K562 (cell line): ENCODE results near the gene C4orf17. TPM values are rescaled to one million over a fixed set of nuclear protein-coding genes. Genes with fewer than 3 reads are reported as not detected.

ENCODE experiments used
- ATAC-seq: fragments of 200-7000 bp; cut with Tn5 transposase; 3 replicates; pipeline ENCODE4 v1.9.1; 2020; ENCODE audit warnings: moderate library complexity
- BruUV-seq: library from RNA; stranded (reverse); fragments of 400-500 nt; replicated peaks from 2 replicates; lab custom pipeline; 2021; lab: Mats Ljungman, UMichigan
- CTCF ChIA-PET: fragments of 300-600 bp; formaldehyde crosslinking; extraction: SDS; loops from one replicate; lab custom pipeline; 2021; ENCODE audit warnings: low intra/inter-chr PET ratio; lab: Yijun Ruan, JAX
- POLR2A ChIA-PET: fragments of 300-600, 350-650 bp; sonication (Branson Sonifier 250); formaldehyde crosslinking; extraction: SDS; loops from one replicate; lab custom pipeline; 2021; ENCODE audit warnings: antibody characterized with exemption, inconsistent platforms; lab: Yijun Ruan, JAX
- DNase-seq, 4 experiments: peaks; one replicate each; pipeline versions ENCODE4 v3.0.0 to v3.0.0-alpha.2; 2011 to 2018; ENCODE audit warnings: low spot score in 3 of 4, mixed read lengths in 3 of 4; ENCODE audit errors: extremely low read depth in 1 of 4
- FAIRE-seq: peaks from 2 replicates; lab custom pipeline; 2011; peaks lifted over from hg19 to GRCh38; lab: Jason Lieb, UNC
- H2AFZ ChIP-seq: 2 replicates; pipeline ENCODE4 v1.6.0; 2011; ENCODE audit warnings: low read depth, low read length, control low read depth, inconsistent platforms
- H3K27ac ChIP-seq: fragments of 200-600 bp; 3 replicates; pipeline ENCODE4 v1.8.0; 2011; ENCODE audit warnings: low read depth, mild to moderate bottlenecking, control low read depth, inconsistent platforms, low read length, moderate library complexity, mixed read lengths; ENCODE audit errors: extremely low read depth
- H3K27me3 ChIP-seq, 2 experiments: fragments of 300-600 bp in 1 of 2; 2 replicates in 1 of 2; 3 replicates in 1 of 2; pipeline versions ENCODE4 v1.6.0 to v1.8.0; 2011; ENCODE audit warnings: inconsistent platforms in 2 of 2, low read length in 2 of 2, mild to moderate bottlenecking in 1 of 2, mixed read lengths in 1 of 2, moderate library complexity in 1 of 2; ENCODE audit not compliant: control insufficient read depth in 2 of 2, insufficient read depth in 2 of 2
- H3K36me3 ChIP-seq: fragments of 300-600 bp; 3 replicates; pipeline ENCODE4 v1.8.0; 2011; ENCODE audit warnings: mild to moderate bottlenecking, low read length, inconsistent platforms; ENCODE audit not compliant: control insufficient read depth, insufficient read depth
- H3K4me1 ChIP-seq, 2 experiments: fragments of 200-600 bp in 1 of 2; replicated peaks in 1 of 2; 2 replicates in 1 of 2; 3 replicates in 1 of 2; pipeline versions ENCODE4 v1.5.1 to v1.8.0; 2011; ENCODE audit warnings: inconsistent platforms in 2 of 2, low read length in 2 of 2, mild to moderate bottlenecking in 1 of 2, mixed read lengths in 1 of 2, moderate library complexity in 1 of 2; ENCODE audit not compliant: control insufficient read depth in 2 of 2, insufficient read depth in 2 of 2
- H3K4me2 ChIP-seq: 2 replicates; pipeline ENCODE4 v1.6.1; 2011; ENCODE audit warnings: low read length, control low read depth, inconsistent platforms, mixed read lengths; ENCODE audit not compliant: insufficient read depth
- H3K4me3 ChIP-seq: fragments of 200-600 bp; sonication (generic), shearing (Covaris generic); 2 replicates; pipeline ENCODE4 v1.5.1; 2016; ENCODE audit warnings: control low read depth, inconsistent platforms
- H3K79me2 ChIP-seq: fragments of 200-600 bp; 3 replicates; pipeline ENCODE4 v1.8.0; 2011; ENCODE audit warnings: low read length, inconsistent platforms; ENCODE audit not compliant: control insufficient read depth, insufficient read depth
- H3K9ac ChIP-seq, 2 experiments: 2 replicates each; pipeline versions ENCODE4 v1.6.0 to v1.6.1; 2011; ENCODE audit warnings: low read depth in 2 of 2, low read length in 2 of 2, control low read depth in 1 of 2, inconsistent platforms in 1 of 2, mild to moderate bottlenecking in 1 of 2, mixed read lengths in 1 of 2; ENCODE audit not compliant: insufficient read depth in 1 of 2
- H3K9me1 ChIP-seq: one replicate; pipeline ENCODE4 v1.6.0; 2011; ENCODE audit warnings: inconsistent platforms, mild to moderate bottlenecking, low read length, moderate library complexity; ENCODE audit not compliant: control insufficient read depth, insufficient read depth
- H3K9me3 ChIP-seq: replicated peaks from 2 replicates; pipeline ENCODE4 v1.5.1; 2011; ENCODE audit warnings: low read depth, low read length, inconsistent platforms; ENCODE audit not compliant: control insufficient read depth, insufficient read depth
- H4K20me1 ChIP-seq: replicated peaks from 2 replicates; pipeline ENCODE4 v1.6.1; 2011; ENCODE audit warnings: low read length, inconsistent platforms, mixed read lengths; ENCODE audit not compliant: control insufficient read depth, insufficient read depth
- CBX8 ChIP-seq: fragments of 200-600 bp; sonication (generic); IDR thresholded peaks from 2 replicates; pipeline ENCODE4 v1.6.1; 2012; ENCODE audit warnings: borderline replicate concordance, mixed run types, low read depth, mild to moderate bottlenecking, moderate library complexity, mixed read lengths, low read length, control low read depth, inconsistent platforms; ENCODE audit not compliant: poor library complexity, severe bottlenecking; ENCODE audit errors: extremely low read depth
- ILF3 ChIP-seq: fragments of 450-650 bp; IDR thresholded peaks from 2 replicates; pipeline ENCODE4 v1.6.1; 2018; ENCODE audit warnings: antibody characterized with exemption, mild to moderate bottlenecking, moderate library complexity, borderline replicate concordance
- MEF2D ChIP-seq: conservative IDR thresholded peaks from 2 replicates; pipeline ENCODE4 v1.6.1; 2016; ENCODE audit warnings: low read depth, missing genetic modification characterization, missing compliant biosample characterization
- MXI1 ChIP-seq: IDR thresholded peaks from 2 replicates; pipeline ENCODE4 v1.6.1; 2011; ENCODE audit warnings: low read depth, mild to moderate bottlenecking, improper control_type of control experiment, low read length
- OTX1 ChIP-seq: fragments of 450-650 bp; formaldehyde crosslinking; IDR thresholded peaks from 2 replicates; pipeline ENCODE4 v1.4.0; 2022; ENCODE audit warnings: mild to moderate bottlenecking
- SMC3 ChIP-seq: conservative IDR thresholded peaks from 2 replicates; pipeline ENCODE4 v1.6.1; 2011; ENCODE audit warnings: low read depth, low read length, improper control_type of control experiment; ENCODE audit not compliant: insufficient read depth
- SNRNP70 ChIP-seq: fragments of 200-400 bp; formaldehyde crosslinking; optimal IDR thresholded peaks from 2 replicates; pipeline ENCODE3; 2017; ENCODE audit warnings: low read depth, low read length
- SREBF1 ChIP-seq: fragments of 150-350 bp; IDR thresholded peaks from 2 replicates; pipeline ENCODE4 v1.6.1; 2014; ENCODE audit warnings: antibody characterized with exemption, low read depth, low read length, borderline replicate concordance
- SUPT5H ChIP-seq: fragments of 450-650 bp; IDR thresholded peaks from 2 replicates; pipeline ENCODE4 v1.6.1; 2016
- WGBS: fragments of 100-300 bp; shearing (Covaris generic); methylation state at CpG from one replicate; pipeline ENCODE4 v1.1.6; 2016; ENCODE audit warnings: low coverage, mixed read lengths; ENCODE audit not compliant: insufficient coverage; ENCODE audit errors: missing lambda C conversion rate; 5-methylcytosine and 5-hydroxymethylcytosine counted together
- in situ Hi-C: fragments of 300-500 bp; cut with MboI; formaldehyde crosslinking; loops from 4 replicates; pipeline ENCODE4 v1.15.0; 2018; ENCODE audit warnings: inconsistent platforms, mixed read lengths
- intact Hi-C: fragments of 100-400 bp; cut with micrococcal nuclease; formaldehyde crosslinking; loops from 2 replicates; pipeline ENCODE4 v1.14.2; 2022
- polyA plus RNA-seq, 8 experiments: library from polyadenylated mRNA; depleted of rRNA in 4 of 8; stranded (reverse) in 5 of 8; unstranded in 3 of 8; fragments of >200 nt; fragmentation: Nextera tagmentation in 2 of 8; fragmentation: Illumina TruSeq in 1 of 8; extraction: Ambion mirVana in 2 of 8; extraction: Trizol in 1 of 8; gene quantifications; 2 replicates each; pipeline versions ENCODE4 v1.2.1 to v1.2.3, GENCODE V29; 2011 to 2014; ENCODE audit warnings: inconsistent platforms in 1 of 8, missing spikeins in 1 of 8
- total RNA-seq, 7 experiments: library from RNA; depleted of rRNA in 6 of 7; stranded (reverse); fragments of >200 nt in 6 of 7; fragmentation: Illumina TruSeq in 2 of 7; extraction: Trizol in 2 of 7; gene quantifications; 2 replicates each; pipeline versions ENCODE4 v1.2.1 to v1.2.3, GENCODE V29; 2011 to 2021; ENCODE audit warnings: low replicate concordance in 1 of 7
- TF ChIP-seq, protein P1 (sequence below): fragments of 250-450 bp; sonication (Bioruptor Pico); IDR thresholded peaks from 2 replicates; pipeline ENCODE4 v1.8.0; 2022; ENCODE audit warnings: inconsistent platforms
- TF ChIP-seq, protein P2 (sequence below), 2 experiments: fragments of 450-650 bp; formaldehyde crosslinking in 1 of 2; IDR thresholded peaks; 2 replicates each; pipeline versions ENCODE4 v1.4.0 to v1.6.1; 2014 to 2020; ENCODE audit warnings: mild to moderate bottlenecking in 2 of 2, borderline replicate concordance in 1 of 2, low read depth in 1 of 2

Gene C4orf17
- total and polyA plus RNA-seq, 9 of the 15 experiments (the other 6 are each of a cell fraction or from before 2014, with no cell fraction given) = not detected

GRCh38 chr4:99467887-99468286, 42.9 kb upstream of the C4orf17 start:
- DNase-seq (no peak), ATAC-seq (no peak), FAIRE-seq (no peak)
- Histone ChIP-seq H3K9me3 (no peaks in the 10 kb centered on the region), H3K4me3 (no peak overlapping the region), H3K4me1 (no peaks in the 10 kb centered on the region), H3K9ac (no peak overlapping the region), H3K9me1 (no peaks in the 10 kb centered on the region), H3K27ac (no peak overlapping the region), H3K79me2 (no peaks in the 10 kb centered on the region), H2AFZ (no peak overlapping the region), H3K36me3 (no peaks in the 10 kb centered on the region), H3K27me3 (no peaks in the 10 kb centered on the region), H4K20me1 (no peaks in the 10 kb centered on the region), H3K4me2 (no peak overlapping the region)
- in situ Hi-C loops (no loop called here), intact Hi-C loops (loop anchor here (10.0 kb wide), 1 partner anchor 533 kb away; no protein-coding TSS in a partner anchor)
- BruUV-seq = no TSS peak
- ChIA-PET CTCF (no interaction called here), POLR2A (no interaction called here)
- WGBS = 0% methylated on average over 2 of the region's 2 CpGs
- no peak for TF ChIP-seq SMC3
- TF ChIP-seq MEF2D (tag) = no peak
- TF ChIP-seq SNRNP70 = no peak
- TF ChIP-seq, protein P1, sequence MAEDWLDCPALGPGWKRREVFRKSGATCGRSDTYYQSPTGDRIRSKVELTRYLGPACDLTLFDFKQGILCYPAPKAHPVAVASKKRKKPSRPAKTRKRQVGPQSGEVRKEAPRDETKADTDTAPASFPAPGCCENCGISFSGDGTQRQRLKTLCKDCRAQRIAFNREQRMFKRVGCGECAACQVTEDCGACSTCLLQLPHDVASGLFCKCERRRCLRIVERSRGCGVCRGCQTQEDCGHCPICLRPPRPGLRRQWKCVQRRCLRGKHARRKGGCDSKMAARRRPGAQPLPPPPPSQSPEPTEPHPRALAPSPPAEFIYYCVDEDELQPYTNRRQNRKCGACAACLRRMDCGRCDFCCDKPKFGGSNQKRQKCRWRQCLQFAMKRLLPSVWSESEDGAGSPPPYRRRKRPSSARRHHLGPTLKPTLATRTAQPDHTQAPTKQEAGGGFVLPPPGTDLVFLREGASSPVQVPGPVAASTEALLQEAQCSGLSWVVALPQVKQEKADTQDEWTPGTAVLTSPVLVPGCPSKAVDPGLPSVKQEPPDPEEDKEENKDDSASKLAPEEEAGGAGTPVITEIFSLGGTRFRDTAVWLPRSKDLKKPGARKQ (CRISPR knock-in tag) = no peak
- no peak for TF ChIP-seq SREBF1
- no peak for TF ChIP-seq MXI1
- TF ChIP-seq OTX1 (CRISPR knock-in tag) = no peak
- TF ChIP-seq CBX8 = no peak
- TF ChIP-seq, protein P2, sequence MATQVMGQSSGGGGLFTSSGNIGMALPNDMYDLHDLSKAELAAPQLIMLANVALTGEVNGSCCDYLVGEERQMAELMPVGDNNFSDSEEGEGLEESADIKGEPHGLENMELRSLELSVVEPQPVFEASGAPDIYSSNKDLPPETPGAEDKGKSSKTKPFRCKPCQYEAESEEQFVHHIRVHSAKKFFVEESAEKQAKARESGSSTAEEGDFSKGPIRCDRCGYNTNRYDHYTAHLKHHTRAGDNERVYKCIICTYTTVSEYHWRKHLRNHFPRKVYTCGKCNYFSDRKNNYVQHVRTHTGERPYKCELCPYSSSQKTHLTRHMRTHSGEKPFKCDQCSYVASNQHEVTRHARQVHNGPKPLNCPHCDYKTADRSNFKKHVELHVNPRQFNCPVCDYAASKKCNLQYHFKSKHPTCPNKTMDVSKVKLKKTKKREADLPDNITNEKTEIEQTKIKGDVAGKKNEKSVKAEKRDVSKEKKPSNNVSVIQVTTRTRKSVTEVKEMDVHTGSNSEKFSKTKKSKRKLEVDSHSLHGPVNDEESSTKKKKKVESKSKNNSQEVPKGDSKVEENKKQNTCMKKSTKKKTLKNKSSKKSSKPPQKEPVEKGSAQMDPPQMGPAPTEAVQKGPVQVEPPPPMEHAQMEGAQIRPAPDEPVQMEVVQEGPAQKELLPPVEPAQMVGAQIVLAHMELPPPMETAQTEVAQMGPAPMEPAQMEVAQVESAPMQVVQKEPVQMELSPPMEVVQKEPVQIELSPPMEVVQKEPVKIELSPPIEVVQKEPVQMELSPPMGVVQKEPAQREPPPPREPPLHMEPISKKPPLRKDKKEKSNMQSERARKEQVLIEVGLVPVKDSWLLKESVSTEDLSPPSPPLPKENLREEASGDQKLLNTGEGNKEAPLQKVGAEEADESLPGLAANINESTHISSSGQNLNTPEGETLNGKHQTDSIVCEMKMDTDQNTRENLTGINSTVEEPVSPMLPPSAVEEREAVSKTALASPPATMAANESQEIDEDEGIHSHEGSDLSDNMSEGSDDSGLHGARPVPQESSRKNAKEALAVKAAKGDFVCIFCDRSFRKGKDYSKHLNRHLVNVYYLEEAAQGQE (IDR thresholded peaks at IDR 0.05; ENCODE audit: borderline replicate concordance) = no peak
- TF ChIP-seq, protein P2 (CRISPR knock-in tag; IDR thresholded peaks at IDR 0.05; ENCODE audit: low read depth) = no peak
- no peak for TF ChIP-seq ILF3
- no peak for TF ChIP-seq SUPT5H
